ENCODE measurements around the gene NECTIN1.

The NECTIN1 gene

GRCh38 chr11:119712006-119712405 lies 17.0 kb downstream of the NECTIN1 start:
- no peak for DNase-seq

GRCh38 chr11:119711476-119711875 lies 17.5 kb downstream of the NECTIN1 start:
- no peak for DNase-seq

GRCh38 chr11:119710417-119710816 lies 18.6 kb downstream of the NECTIN1 start:
- DNase-seq = no peak

GRCh38 chr11:119709638-119710346 lies 19.2 kb downstream of the NECTIN1 start:
- DNase-seq = peak; percentile 94

GRCh38 chr11:119709171-119709570 lies 19.8 kb downstream of the NECTIN1 start:
- no peak for DNase-seq

GRCh38 chr11:119708384-119708783 lies 20.6 kb downstream of the NECTIN1 start:
- no peak for DNase-seq

GRCh38 chr11:119706887-119707286 lies 22.1 kb downstream of the NECTIN1 start:
- DNase-seq = no peak

- peak; percentile 61 for DNase-seq
Observed at GRCh38 chr11:119706029-119706428, 23.0 kb downstream of the NECTIN1 start.

- DNase-seq = no peak
Observed at GRCh38 chr11:119705362-119705761, 23.6 kb downstream of the NECTIN1 start.

GRCh38 chr11:119704849-119705248 lies 24.2 kb downstream of the NECTIN1 start:
- no peak for DNase-seq

- peak; percentile 34 for DNase-seq
Observed at GRCh38 chr11:119701591-119702549, 27.1 kb downstream of the NECTIN1 start.

GRCh38 chr11:119700536-119701346 lies 28.3 kb downstream of the NECTIN1 start:
- DNase-seq = no peak

- DNase-seq = no peak
Observed at GRCh38 chr11:119700030-119700429, 29.0 kb downstream of the NECTIN1 start.

- DNase-seq = no peak
Observed at GRCh38 chr11:119699227-119699626, 29.8 kb downstream of the NECTIN1 start.

- DNase-seq = no peak
Observed at GRCh38 chr11:119697882-119698281, 31.1 kb downstream of the NECTIN1 start.

- no peak for DNase-seq
Observed at GRCh38 chr11:119697445-119697844, 31.6 kb downstream of the NECTIN1 start.

- DNase-seq = peak; percentile 59
Observed at GRCh38 chr11:119696378-119697222, 32.4 kb downstream of the NECTIN1 start.

GRCh38 chr11:119694334-119694733 lies 34.7 kb downstream of the NECTIN1 start:
- peak; percentile 31 for DNase-seq

GRCh38 chr11:119693253-119693815 lies 35.7 kb downstream of the NECTIN1 start:
- DNase-seq = no peak

- DNase-seq = no peak
Observed at GRCh38 chr11:119692540-119692820, 36.5 kb downstream of the NECTIN1 start.

GRCh38 chr11:119691701-119692539 lies 37.1 kb downstream of the NECTIN1 start:
- DNase-seq = no peak
